HepG2 (cell line): ENCODE measurements around the gene ADAM15. TPM values are rescaled to one million over a fixed set of nuclear protein-coding genes. Genes with fewer than 3 reads are reported as not detected.
A peak's percentile ranks its signal among the peaks of the same experiment; 100 is the strongest.

Experiments
- ATF3 ChIP-seq: sonication (generic); formaldehyde crosslinking; IDR thresholded peaks from 2 replicates; pipeline ENCODE4 v1.4.0; 2020; ENCODE audit warnings: missing genetic modification reagents
- DRAP1 ChIP-seq: IDR thresholded peaks from 2 replicates; pipeline ENCODE4 v1.6.1; 2016; ENCODE audit warnings: missing genetic modification reagents, missing compliant biosample characterization
- GABPB1 ChIP-seq: IDR thresholded peaks from 2 replicates; pipeline ENCODE4 v1.6.1; 2016; ENCODE audit warnings: mild to moderate bottlenecking, missing genetic modification reagents, moderate library complexity, missing compliant biosample characterization
- HMG20B ChIP-seq: conservative IDR thresholded peaks from 2 replicates; pipeline ENCODE4 v1.6.1; 2016; ENCODE audit warnings: missing genetic modification reagents, missing compliant biosample characterization
- KAT8 ChIP-seq: IDR thresholded peaks from 2 replicates; pipeline ENCODE4 v1.6.1; 2016; ENCODE audit warnings: missing genetic modification reagents, missing compliant biosample characterization
- KDM2A ChIP-seq: sonication (generic); formaldehyde crosslinking; IDR thresholded peaks from 2 replicates; pipeline ENCODE4 v1.4.0; 2020; ENCODE audit warnings: low read depth, missing genetic modification reagents, borderline replicate concordance
- MIER2 ChIP-seq: IDR thresholded peaks from 2 replicates; pipeline ENCODE4 v1.6.1; 2016; ENCODE audit warnings: missing biosample characterization, missing genetic modification reagents
- NRL ChIP-seq: sonication (generic); formaldehyde crosslinking; IDR thresholded peaks from 2 replicates; pipeline ENCODE4 v1.5.0; 2020; ENCODE audit warnings: missing genetic modification reagents, mild to moderate bottlenecking, moderate library complexity, borderline replicate concordance
- PATZ1 ChIP-seq: sonication (generic); formaldehyde crosslinking; IDR thresholded peaks from 2 replicates; pipeline ENCODE4 v1.4.0; 2020; ENCODE audit warnings: missing genetic modification reagents
- RXRB ChIP-seq: IDR thresholded peaks from 2 replicates; pipeline ENCODE4 v1.6.1; 2016; ENCODE audit warnings: borderline replicate concordance, missing genetic modification reagents, missing compliant biosample characterization
- SAP130 ChIP-seq: IDR thresholded peaks from 2 replicates; pipeline ENCODE4 v1.6.1; 2016; ENCODE audit warnings: low read depth
- SMC3 ChIP-seq: IDR thresholded peaks from 2 replicates; pipeline ENCODE4 v1.6.1; 2011; ENCODE audit warnings: low read length, improper control_type of control experiment
- SRY ChIP-seq: sonication (generic); formaldehyde crosslinking; IDR thresholded peaks from 2 replicates; pipeline ENCODE4 v1.8.0; 2022; ENCODE audit warnings: mild to moderate bottlenecking, missing genetic modification reagents
- TERF1 ChIP-seq: sonication (generic); formaldehyde crosslinking; IDR thresholded peaks from 2 replicates; pipeline ENCODE4 v1.8.0; 2022; ENCODE audit warnings: mild to moderate bottlenecking, missing genetic modification reagents, moderate library complexity
- TFDP2 ChIP-seq: sonication (generic); formaldehyde crosslinking; IDR thresholded peaks from 2 replicates; pipeline ENCODE4 v1.4.0; 2020; ENCODE audit warnings: missing genetic modification reagents
- THRA ChIP-seq: sonication (generic); formaldehyde crosslinking; IDR thresholded peaks from 2 replicates; pipeline ENCODE4 v1.4.0; 2020; ENCODE audit warnings: missing genetic modification reagents, borderline replicate concordance
- ZNF574 ChIP-seq: sonication (generic); formaldehyde crosslinking; IDR thresholded peaks from 2 replicates; pipeline ENCODE4 v1.4.0; 2020; ENCODE audit warnings: missing genetic modification reagents
- ZNF614 ChIP-seq: IDR thresholded peaks from 2 replicates; pipeline ENCODE4 v1.6.1; 2018; ENCODE audit warnings: missing biosample characterization, missing genetic modification reagents, inconsistent platforms, borderline replicate concordance
- polyA plus RNA-seq, 8 experiments: library from polyadenylated mRNA; depleted of rRNA in 3 of 8; stranded (reverse) in 7 of 8; unstranded in 1 of 8; fragments of >200 nt; fragmentation: Illumina TruSeq in 4 of 8; extraction: Trizol in 4 of 8; gene quantifications; 2 replicates each; pipeline versions ENCODE4 v1.2.1 to v1.2.3, GENCODE V29; 2011 to 2016; ENCODE audit warnings: low read depth in 4 of 8, missing spikeins in 1 of 8, mixed read lengths in 1 of 8; ENCODE audit not compliant: insufficient read depth in 1 of 8
- total RNA-seq, 5 experiments: library from RNA; depleted of rRNA; stranded (reverse); fragments of >200 nt; fragmentation: Illumina TruSeq; extraction: Trizol; gene quantifications; 2 replicates each; pipeline ENCODE4 v1.2.3, GENCODE V29; 2016; ENCODE audit warnings: low read depth in 1 of 5

The ADAM15 gene
- total and polyA plus RNA-seq, 2 of the 13 experiments (the other 11 are each of a cell fraction or from before 2014, with no cell fraction given), result 17.9 to 25.6 TPM

GRCh38 chr1:155044812-155045657 lies 6.1 kb upstream of the ADAM15 start (continued):
- TF ChIP-seq HMG20B (CRISPR knock-in tag), result no peak
- peak; percentile 58 for TF ChIP-seq SAP130 (CRISPR knock-in tag)
- peak; percentile 23; the same call in 1 of the 2 replicates for TF ChIP-seq KDM2A (CRISPR knock-in tag)
- peak; percentile 47 for TF ChIP-seq PATZ1 (CRISPR knock-in tag)
- TF ChIP-seq RXRB, result peak; percentile 41; the same call in 1 of the 2 replicates
- TF ChIP-seq KAT8 (CRISPR knock-in tag), result 0 out of 2 replicates have a peak, but pooled peaks have one; percentile 34
- peak; percentile 60; the same call in 1 of the 2 replicates for TF ChIP-seq SRY
- peak; percentile 17; the same call in 1 of the 2 replicates for TF ChIP-seq GABPB1 (CRISPR knock-in tag)
- peak; percentile 33; the same call in 1 of the 2 replicates for TF ChIP-seq DRAP1 (CRISPR knock-in tag)
- TF ChIP-seq THRA (CRISPR knock-in tag), result 0 out of 2 replicates have a peak, but pooled peaks have one; percentile 41
- peak; percentile 28; the same call in 1 of the 2 replicates for TF ChIP-seq TFDP2
- TF ChIP-seq NRL (CRISPR knock-in tag), result no peak
- TF ChIP-seq ZNF614 (CRISPR knock-in tag), result 0 out of 2 replicates have a peak, but pooled peaks have one; percentile 46
- TF ChIP-seq SMC3, result peak; percentile 67
- 0 out of 2 replicates have a peak, but pooled peaks have one; percentile 10 for TF ChIP-seq MIER2 (CRISPR knock-in tag)
- TF ChIP-seq ZNF574 (CRISPR knock-in tag), result 0 out of 2 replicates have a peak, but pooled peaks have one; percentile 23
- peak; percentile 47; the same call in 1 of the 2 replicates for TF ChIP-seq ATF3
- TF ChIP-seq TERF1, result no peak
